GM18868 (cell line): ENCODE results near the gene TPI1.
A peak's percentile ranks its signal among the peaks of the same experiment; 100 is the strongest.

Experiments
- ATAC-seq: cut with Tn5 transposase; IDR thresholded peaks from one replicate; pipeline ENCODE4 v1.9.1; 2021; ENCODE audit warnings: mild to moderate bottlenecking, moderate library complexity; ENCODE audit not compliant: unreplicated experiment

TPI1 gene

DNA sequence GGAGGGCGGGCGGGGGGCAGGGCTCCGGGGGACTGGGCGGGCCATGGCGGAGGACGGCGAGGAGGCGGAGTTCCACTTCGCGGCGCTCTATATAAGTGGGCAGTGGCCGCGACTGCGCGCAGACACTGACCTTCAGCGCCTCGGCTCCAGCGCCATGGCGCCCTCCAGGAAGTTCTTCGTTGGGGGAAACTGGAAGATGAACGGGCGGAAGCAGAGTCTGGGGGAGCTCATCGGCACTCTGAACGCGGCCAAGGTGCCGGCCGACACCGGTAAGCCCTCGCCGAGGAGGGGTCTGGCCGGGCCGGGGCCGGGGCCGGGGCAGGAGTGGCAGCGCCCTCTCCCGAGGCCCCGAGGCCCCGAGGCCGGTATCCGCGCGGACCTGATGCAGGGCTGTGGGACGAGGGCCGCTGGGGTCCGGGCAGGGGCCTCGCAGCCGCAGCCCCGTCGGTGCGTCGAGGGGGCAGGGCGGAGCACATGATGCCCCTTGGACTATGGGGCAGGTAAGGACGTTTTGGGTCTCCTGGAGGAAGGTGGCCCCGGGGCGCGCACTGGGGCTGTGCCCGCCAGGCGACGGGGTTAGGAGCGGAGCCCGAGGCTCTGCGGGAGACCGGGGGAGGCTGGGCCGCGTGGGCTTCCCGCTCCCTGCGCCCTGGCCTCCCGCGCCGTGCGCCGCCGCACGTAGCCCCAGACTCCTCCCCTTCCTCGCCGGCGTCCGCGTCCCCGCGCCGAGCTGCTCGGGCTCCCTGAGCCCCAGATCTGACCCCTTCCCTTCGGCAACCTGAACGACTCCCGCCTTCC, at the start of gene TPI1:
Gene TPI1 (plus strand): TSS at position 119 of the 798 bp plus-strand sequence. CDS start 36 bp downstream, at position 155.
- peak; percentile 56 for ATAC-seq

DNA sequence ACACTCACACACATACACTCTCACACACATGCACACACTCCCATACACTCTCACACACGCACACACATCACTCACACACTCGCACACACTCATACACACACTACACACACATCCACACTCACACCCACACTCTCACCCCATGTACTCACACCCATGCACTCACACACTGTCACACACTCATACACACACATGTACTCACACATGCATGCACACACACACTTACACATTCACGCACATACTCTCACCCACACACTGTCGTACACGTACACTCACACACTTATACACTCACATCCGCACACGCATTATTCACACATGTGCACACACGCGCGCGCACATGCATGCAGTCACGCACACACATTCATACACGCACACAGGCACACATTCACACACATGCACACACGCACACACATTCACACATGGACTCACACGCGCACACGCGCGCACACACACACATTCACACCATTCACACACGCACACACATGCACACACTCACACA, 49.6 kb upstream of the TPI1 start:
- ATAC-seq = no peak

DNA sequence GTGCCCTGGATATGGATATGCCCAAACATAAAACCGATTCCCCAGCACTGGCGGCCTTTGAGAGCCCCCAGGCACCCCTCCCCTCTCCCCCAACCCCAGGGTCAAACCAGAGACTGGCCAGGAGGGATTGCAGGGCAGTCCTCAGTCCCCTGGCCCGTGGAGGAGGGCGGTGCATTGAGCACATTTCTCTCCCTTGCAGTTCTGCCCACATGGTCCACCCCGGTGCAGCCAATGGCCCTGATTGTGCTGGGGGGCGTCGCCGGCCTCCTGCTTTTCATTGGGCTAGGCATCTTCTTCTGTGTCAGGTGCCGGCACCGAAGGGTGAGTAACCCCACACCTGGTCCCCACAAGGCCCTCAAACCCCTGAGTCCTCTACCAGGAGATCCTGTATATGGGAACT, 49.1 kb upstream of the TPI1 start:
- no peak for ATAC-seq

DNA sequence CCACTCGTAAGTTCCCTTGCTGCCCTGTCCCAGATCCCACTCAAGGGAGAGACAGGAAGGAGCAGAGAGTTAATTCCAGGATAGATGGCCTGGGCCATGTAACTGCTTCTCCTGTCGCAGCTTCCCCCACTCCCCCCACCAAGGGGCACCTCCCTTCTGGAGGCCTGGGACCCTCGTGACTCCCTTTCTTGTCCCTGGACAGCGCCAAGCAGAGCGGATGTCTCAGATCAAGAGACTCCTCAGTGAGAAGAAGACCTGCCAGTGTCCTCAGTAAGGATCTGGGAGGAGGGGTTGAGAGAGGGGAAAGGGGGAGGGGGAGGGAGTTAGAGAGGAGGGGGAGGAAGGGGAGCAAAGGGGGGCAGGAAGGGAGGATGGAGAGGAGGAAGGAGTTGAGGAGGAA, 48.7 kb upstream of the TPI1 start:
- ATAC-seq = no peak

DNA sequence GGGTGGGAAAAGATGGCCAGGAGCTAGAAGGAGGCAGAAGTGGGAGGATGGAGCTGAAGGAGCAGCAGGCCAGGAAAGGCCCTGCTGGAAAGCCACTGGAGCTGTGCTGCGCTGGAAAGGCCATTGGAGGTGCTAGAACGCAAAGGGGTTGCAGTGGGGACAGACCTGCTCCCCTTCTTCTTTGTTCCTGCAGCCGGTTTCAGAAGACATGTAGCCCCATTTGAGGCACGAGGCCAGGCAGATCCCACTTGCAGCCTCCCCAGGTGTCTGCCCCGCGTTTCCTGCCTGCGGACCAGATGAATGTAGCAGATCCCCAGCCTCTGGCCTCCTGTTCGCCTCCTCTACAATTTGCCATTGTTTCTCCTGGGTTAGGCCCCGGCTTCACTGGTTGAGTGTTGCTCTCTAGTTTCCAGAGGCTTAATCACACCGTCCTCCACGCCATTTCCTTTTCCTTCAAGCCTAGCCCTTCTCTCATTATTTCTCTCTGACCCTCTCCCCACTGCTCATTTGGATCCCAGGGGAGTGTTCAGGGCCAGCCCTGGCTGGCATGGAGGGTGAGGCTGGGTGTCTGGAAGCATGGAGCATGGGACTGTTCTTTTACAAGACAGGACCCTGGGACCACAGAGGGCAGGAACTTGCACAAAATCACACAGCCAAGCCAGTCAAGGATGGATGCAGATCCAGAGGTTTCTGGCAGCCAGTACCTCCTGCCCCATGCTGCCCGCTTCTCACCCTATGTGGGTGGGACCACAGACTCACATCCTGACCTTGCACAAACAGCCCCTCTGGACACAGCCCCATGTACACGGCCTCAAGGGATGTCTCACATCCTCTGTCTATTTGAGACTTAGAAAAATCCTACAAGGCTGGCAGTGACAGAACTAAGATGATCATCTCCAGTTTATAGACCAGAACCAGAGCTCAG, 48.0 kb upstream of the TPI1 start:
- ATAC-seq = no peak

DNA sequence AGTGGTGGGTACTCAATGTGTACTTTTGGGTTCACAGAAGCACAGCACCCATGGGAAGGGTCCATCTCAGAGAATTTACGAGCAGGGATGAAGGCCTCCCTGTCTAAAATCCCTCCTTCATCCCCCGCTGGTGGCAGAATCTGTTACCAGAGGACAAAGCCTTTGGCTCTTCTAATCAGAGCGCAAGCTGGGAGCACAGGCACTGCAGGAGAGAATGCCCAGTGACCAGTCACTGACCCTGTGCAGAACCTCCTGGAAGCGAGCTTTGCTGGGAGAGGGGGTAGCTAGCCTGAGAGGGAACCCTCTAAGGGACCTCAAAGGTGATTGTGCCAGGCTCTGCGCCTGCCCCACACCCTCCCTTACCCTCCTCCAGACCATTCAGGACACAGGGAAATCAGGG, 47.2 kb upstream of the TPI1 start:
- ATAC-seq = no peak

DNA sequence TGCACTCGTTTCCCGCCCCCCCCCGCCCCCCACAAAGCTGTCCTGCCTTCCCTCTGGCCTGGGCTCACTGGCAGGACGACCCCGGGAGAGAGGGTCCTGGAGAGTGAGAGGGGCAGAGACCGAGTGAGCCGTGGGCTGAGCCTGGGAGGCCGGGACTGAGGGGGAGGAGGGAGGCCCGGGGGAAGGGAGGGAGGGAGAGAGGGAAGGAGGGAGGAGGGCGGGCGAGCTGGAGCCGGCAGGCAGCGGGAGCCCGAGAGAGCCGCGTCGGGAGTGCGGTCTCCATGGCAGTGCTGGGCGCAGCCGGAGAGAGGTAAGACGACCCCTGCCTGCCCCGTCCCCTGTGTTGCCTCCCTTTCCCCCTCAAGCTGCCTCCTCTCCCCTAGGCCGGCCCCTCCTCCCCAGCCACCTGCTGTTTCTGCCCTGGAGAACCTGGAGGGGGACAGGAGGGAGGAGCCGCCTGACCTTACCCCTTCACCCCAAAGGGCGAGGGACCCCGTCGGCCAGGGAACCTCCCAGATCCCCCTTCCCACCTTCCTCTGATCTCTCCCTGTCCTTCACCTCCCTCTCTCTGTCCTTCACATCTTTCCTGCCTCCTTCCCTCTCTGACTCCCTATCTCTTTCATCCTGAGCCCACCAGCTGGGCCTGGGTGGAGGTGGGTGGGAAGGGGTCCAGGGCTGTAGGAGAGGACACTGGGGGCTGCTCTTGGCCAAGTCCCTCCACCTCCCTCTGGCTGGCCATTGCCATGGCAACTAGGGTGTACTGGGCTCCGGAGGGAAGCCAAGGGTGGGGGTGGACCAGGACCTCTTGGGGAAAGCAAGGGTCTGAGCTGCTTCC, 45.5 kb upstream of the TPI1 start, which contains the start of gene GPR162:
Gene GPR162 (plus strand): TSS at position 231 of the 835 bp plus-strand sequence. CDS start 2,078 bp downstream, outside the sequence.
- ATAC-seq = no peak

DNA sequence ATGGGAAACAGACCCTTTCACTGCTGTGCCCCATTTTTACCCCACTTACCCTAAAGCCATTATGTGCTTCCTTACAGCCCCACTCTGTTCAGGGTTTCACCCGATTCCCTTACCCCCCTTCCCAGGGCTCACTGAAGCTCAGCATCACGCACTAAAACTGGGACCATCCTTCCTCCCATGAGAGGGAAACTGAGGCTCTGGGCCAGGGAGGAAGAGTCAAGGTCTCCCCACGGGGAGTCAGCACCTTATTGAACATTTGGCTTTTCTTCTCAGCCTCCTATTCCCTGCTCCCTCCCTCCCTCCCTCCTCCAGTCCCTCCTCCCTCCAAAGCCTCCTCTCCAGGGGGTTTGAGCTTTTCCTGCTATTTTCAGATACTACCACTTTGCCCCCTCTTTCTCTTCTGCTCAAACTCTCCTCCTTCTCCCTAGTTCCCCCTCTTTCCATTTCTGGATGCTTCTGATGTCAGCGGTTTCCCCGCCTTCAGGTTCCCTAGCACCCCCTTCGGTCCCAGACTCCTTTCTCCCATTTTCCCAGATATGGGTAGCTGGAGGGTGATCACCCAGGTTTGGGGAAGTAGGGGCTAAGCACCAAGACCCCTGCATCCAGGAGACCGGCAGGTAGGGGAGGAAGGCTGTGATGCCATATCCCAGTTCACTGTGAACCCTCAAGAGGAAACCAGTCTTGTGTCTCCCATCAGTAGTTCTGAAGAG, 44.8 kb upstream of the TPI1 start:
- ATAC-seq = no peak

DNA sequence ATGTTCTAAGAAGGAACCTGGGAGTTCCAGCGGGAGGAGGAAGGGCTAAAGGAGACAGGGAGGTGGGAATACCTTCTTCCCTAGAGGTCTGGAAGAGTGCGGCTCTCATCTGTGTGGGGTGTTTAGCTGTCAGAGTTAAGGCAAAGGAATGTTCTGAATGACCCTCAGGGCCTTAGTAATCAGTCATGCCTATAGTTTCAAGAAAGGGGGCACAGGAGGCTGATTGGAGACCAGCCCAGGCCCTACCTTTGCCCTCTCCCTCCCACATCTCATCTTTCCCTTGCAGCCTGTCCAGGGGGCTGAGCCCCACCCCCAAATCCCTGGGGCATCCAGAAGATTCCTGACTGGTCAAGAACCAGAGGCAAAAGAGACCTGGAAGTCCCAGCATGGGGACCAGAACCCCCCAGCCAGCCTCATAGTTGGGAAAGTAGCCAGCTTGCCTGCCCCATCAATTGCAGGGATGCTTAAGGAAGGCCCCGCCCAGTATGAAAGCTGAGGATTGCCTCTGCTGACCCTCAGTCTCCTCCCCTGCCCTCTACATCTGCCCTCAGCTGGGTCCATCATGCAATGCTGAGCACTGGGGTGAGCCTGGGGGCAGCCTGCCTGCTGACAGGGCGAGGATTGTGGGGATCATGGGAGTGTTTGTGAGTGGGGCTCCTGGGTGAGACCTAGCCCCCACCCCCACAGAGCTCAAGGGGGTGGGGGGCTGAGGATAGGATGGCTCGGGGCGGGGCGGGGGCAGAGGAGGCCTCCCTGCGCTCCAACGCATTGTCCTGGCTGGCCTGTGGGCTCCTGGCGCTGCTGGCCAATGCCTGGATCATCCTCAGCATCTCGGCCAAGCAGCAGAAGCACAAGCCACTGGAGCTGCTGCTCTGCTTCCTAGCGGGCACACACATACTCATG, 43.9 kb upstream of the TPI1 start:
- no peak for ATAC-seq

DNA sequence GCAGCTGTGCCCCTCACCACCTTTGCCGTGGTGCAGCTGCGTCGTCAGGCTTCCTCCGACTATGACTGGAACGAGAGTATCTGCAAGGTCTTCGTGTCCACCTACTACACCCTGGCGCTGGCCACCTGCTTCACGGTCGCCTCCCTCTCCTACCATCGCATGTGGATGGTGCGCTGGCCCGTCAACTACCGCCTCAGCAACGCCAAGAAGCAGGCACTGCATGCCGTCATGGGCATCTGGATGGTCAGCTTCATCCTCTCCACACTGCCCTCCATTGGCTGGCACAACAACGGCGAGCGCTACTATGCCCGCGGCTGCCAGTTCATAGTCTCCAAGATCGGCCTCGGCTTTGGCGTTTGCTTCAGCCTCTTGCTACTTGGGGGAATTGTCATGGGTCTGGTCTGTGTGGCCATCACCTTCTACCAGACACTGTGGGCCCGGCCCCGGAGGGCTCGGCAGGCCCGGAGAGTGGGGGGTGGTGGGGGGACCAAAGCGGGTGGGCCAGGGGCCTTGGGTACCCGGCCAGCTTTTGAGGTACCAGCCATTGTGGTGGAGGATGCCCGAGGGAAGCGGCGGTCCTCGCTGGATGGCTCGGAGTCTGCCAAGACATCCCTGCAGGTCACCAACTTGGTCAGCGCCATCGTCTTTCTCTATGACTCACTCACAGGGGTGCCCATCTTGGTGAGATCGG, 43.1 kb upstream of the TPI1 start:
- ATAC-seq = no peak

DNA sequence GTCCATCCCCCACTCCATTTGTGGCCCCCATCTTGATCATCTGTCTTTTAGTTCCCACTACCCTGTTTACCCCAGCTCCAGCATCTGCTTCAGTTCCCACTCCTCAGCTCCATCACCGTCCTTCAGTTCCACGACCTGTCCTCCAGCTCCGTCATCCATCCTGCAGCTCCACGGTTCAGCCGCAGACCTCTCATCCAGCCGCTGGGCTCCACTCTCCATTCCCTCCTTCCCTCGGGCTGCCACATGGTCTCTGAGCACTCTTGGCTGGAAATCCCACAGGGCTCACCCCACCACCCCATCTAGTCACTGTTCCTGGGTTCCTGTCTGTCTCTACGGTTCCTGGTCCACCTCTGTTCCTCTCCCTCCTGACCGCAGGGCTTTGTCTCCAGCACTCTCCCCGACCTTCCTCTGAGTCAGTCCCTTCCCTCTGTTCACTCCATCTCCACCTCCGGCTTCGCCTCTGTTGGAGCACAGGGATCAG, 42.4 kb upstream of the TPI1 start:
- ATAC-seq = no peak

DNA sequence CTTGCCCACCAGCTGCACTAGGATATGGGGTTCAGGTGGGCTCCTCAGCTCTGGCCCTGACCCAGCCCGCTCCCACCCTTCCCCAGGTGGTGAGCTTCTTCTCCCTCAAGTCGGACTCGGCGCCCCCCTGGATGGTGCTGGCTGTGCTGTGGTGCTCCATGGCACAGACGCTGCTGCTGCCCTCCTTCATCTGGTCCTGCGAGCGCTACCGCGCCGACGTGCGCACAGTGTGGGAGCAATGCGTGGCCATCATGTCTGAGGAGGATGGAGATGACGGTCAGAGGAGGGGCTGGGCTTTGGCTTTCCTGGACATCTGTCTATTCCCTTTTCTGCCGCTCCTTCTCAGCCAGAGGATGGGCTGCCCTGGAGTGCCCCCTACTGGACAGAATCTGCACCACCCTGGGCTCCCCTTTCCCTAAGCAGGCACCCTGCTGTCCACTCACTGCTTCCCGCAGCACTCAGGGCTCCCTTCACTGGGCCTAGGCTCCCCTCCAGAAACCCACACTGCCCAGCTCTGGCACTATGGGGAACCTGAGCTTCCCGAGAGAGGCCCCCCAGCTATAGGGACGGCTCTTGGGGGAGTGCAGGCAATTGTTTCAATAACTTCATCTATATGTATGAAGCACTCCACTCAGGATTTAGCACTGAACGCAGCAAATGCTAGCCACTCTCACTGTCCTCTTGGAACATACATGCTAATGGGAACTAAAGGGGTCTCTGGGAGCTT, 41.8 kb upstream of the TPI1 start:
- ATAC-seq = no peak

DNA sequence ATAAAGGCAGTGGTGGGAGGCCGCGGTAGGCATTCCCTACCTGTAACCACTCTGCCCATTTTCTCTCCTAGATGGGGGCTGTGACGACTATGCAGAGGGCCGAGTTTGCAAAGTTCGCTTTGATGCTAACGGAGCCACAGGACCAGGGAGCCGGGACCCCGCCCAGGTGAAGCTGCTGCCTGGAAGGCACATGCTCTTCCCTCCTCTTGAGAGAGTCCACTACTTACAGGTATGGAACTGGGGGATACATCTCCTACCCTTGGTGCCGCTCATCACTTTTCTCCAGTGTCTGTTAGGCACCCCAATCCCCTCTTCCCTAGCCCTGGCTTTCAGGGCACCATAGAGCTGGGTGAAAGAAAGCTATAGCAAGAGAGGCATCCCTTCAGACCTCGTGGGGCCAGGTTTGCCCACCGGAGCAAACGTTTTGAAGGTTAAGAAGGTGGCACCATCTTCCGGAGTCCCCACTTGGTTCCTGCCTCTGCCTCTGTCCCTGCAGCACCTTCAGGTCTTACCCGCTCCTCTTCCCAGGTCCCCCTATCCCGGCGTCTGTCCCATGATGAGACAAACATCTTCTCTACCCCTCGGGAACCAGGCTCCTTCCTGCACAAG, 41.1 kb upstream of the TPI1 start:
- no peak for ATAC-seq

DNA sequence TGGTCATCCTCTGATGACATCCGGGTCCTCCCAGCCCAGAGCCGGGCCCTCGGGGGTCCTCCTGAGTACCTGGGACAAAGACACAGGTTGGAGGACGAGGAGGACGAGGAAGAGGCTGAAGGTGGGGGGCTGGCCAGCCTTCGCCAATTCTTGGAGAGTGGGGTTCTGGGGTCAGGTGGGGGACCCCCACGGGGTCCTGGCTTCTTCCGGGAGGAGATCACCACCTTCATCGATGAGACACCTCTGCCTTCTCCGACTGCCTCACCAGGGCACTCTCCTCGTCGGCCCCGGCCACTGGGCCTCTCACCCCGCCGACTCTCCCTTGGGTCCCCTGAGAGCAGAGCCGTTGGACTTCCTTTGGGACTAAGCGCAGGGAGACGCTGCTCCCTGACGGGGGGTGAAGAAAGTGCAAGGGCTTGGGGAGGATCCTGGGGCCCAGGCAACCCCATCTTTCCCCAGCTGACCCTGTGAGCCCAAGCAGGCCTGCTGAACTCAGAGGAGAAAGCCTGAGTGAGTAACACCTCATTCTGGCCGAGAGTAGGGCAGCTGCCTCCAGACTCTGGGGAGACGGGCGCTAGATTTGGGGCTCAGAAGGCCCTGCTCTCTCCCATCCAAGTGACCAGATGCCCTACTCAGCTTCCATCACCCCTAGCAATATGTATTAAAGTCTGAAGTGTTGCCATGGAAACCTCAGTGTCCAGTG, 40.4 kb upstream of the TPI1 start:
- no peak for ATAC-seq

DNA sequence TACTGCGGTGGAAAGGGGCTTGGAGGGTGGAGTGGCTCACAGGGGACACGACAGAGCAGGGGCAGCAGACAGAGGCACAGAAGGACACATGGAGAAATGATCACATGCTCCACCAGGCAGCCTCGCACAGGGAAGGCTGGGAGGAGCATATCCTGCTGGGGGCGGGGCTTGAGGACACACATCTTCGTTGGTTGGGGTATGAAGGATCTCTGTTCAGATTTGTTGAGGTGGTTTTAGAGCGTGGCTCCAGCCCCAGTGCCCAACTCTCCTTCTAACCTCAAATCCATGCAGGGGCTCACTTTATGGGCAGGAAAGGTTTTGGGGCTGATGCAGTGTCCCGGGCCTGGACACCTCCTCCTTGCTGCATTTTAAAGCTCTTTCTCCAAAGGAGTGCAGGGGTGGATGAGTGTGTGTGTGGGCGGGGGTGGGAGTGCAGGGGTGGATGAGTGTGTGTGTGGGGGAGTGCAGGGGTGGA, 39.9 kb upstream of the TPI1 start:
- ATAC-seq = no peak

DNA sequence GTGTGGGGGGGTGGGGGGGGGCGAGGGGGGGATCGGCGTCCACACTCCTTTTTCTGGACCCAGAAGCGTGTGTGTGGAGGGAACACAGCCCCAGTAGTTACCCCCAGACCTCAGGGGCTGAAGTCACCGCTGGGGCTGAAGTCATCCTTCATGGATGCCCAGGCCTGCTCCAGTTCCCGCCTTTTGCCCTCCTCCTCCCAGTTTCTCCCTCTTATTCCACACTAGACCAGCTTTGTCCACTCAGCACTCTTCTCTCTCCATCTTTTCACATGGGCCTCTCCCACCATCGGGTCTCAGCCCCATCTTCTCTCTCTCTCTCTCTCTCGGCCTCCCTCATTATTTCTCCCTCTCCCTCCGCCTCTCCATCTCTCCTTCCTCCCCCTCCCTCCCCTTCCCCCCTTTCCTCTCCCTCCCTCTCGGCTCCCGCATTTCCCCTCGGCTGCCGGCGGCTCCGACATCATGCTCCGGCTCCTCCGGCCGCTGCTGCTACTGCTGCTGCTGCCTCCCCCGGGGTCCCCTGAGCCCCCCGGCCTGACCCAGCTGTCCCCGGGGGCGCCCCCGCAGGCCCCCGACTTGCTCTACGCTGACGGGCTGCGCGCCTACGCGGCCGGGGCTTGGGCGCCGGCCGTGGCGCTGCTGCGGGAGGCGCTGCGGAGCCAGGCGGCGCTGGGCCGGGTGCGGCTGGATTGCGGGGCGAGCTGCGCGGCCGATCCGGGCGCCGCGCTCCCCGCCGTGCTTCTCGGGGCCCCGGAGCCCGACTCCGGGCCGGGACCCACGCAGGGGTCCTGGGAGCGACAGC, 39.1 kb upstream of the TPI1 start, which contains the start of gene P3H3:
Gene P3H3 (plus strand): TSS at position 426 of the 799 bp plus-strand sequence. CDS start 34 bp downstream, at position 460.
- ATAC-seq = no peak
